Measurements from ENCODE around the gene PHPT1. TPM values are rescaled to one million over a fixed set of nuclear protein-coding genes. Genes with fewer than 3 reads are reported as not detected.

PHPT1 gene
- total and polyA plus RNA-seq, 2 of the 13 experiments (the other 11 are each of a cell fraction or from before 2014, with no cell fraction given) = 189 to 192 TPM

DNA sequence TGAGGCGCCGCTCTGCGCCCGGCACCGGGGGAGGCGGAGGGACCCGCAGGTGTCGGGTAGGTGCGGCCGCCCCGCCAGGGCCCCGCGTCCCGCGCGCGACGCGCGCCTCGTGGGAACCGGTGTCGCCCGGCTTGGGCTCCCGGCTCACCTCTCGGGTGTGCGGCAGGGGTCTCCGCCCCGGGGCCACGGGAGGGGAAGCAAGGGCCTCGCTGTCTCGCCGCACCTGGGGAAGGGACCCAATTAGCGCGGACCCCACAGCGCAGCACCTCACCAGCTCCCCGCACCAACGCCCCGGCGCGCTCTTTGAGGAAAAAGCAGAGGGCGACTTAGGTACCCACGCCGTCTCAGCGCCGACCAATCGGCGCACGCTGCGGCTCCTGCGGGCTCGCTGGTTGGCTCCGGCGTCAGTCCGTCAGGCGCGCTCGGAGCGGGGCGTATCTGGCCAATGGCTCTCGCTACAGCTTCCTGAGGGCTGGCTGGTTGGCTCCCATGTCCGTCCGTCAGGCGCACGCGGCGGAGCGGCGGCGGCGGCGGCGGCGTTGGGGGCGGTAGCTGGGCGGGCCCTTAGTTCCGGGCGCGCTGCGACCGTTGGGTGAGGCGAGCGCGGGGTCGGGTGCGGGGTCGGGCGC, 36.9 kb downstream of the PHPT1 start, which contains the start of gene TRAF2 (continued):
- TF ChIP-seq BCL6 (CRISPR knock-in tag; IDR thresholded peaks at IDR 0.05) (peak; percentile 31; the same call in 1 of the 2 replicates), ZNF577 (CRISPR knock-in tag; IDR thresholded peaks at IDR 0.05; ENCODE audit: borderline replicate concordance, low read depth) (no peak), ZSCAN25 (CRISPR knock-in tag; IDR thresholded peaks at IDR 0.05) (peak; percentile 38), PCBP1 (IDR thresholded peaks at IDR 0.05; ENCODE audit: borderline replicate concordance, low read depth, low read length) (no peak), AHDC1 (CRISPR knock-in tag; IDR thresholded peaks at IDR 0.05; ENCODE audit: borderline replicate concordance) (no peak), ZBTB44 (CRISPR knock-in tag; IDR thresholded peaks at IDR 0.05) (no peak), ZBTB20 (CRISPR knock-in tag; IDR thresholded peaks at IDR 0.05; ENCODE audit: borderline replicate concordance, low read depth) (no peak), ZNF768 (CRISPR knock-in tag; IDR thresholded peaks at IDR 0.05) (0 out of 2 replicates have a peak, but pooled peaks have one; percentile 35), JUNB (CRISPR knock-in tag; IDR thresholded peaks at IDR 0.05; ENCODE audit: borderline replicate concordance) (no peak), RBAK (CRISPR knock-in tag; IDR thresholded peaks at IDR 0.05) (no peak), KDM2A (CRISPR knock-in tag; IDR thresholded peaks at IDR 0.05; ENCODE audit: borderline replicate concordance, low read depth) (peak; percentile 50), NFYB (CRISPR knock-in tag; IDR thresholded peaks at IDR 0.05) (peak; percentile 99), ZNF761 (CRISPR knock-in tag; conservative IDR thresholded peaks at IDR 0.05) (no peak; the same call in 1 of the 2 replicates)
- TF ChIP-seq, protein P1, sequence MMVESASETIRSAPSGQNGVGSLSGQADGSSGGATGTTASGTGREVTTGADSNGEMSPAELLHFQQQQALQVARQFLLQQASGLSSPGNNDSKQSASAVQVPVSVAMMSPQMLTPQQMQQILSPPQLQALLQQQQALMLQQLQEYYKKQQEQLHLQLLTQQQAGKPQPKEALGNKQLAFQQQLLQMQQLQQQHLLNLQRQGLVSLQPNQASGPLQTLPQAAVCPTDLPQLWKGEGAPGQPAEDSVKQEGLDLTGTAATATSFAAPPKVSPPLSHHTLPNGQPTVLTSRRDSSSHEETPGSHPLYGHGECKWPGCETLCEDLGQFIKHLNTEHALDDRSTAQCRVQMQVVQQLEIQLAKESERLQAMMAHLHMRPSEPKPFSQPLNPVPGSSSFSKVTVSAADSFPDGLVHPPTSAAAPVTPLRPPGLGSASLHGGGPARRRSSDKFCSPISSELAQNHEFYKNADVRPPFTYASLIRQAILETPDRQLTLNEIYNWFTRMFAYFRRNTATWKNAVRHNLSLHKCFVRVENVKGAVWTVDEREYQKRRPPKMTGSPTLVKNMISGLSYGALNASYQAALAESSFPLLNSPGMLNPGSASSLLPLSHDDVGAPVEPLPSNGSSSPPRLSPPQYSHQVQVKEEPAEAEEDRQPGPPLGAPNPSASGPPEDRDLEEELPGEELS (CRISPR knock-in tag; IDR thresholded peaks at IDR 0.05) = peak; percentile 36; the same call in 1 of the 2 replicates
- TF ChIP-seq, protein P2, sequence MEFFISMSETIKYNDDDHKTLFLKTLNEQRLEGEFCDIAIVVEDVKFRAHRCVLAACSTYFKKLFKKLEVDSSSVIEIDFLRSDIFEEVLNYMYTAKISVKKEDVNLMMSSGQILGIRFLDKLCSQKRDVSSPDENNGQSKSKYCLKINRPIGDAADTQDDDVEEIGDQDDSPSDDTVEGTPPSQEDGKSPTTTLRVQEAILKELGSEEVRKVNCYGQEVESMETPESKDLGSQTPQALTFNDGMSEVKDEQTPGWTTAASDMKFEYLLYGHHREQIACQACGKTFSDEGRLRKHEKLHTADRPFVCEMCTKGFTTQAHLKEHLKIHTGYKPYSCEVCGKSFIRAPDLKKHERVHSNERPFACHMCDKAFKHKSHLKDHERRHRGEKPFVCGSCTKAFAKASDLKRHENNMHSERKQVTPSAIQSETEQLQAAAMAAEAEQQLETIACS (CRISPR knock-in tag; IDR thresholded peaks at IDR 0.05) = no peak; the same call in 1 of the 2 replicates
- TF ChIP-seq, protein P3, sequence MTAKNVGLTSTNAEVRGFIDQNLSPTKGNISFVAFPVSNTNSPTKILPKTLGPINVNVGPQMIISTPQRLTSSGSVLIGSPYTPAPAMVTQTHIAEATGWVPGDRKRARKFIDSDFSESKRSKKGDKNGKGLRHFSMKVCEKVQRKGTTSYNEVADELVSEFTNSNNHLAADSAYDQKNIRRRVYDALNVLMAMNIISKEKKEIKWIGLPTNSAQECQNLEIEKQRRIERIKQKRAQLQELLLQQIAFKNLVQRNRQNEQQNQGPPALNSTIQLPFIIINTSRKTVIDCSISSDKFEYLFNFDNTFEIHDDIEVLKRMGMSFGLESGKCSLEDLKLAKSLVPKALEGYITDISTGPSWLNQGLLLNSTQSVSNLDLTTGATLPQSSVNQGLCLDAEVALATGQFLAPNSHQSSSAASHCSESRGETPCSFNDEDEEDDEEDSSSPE (CRISPR knock-in tag; IDR thresholded peaks at IDR 0.05) = peak; percentile 69

Data from HepG2 (cell line).